NCI-H2196 (cell line): Measurements from ENCODE around the gene SCO2.

ENCODE experiments used
- DNase-seq: peaks from one replicate; lab custom pipeline; 2025; ENCODE audit not compliant: unreplicated experiment; lab: John Stamatoyannopoulos, UW

The SCO2 gene, protein sequence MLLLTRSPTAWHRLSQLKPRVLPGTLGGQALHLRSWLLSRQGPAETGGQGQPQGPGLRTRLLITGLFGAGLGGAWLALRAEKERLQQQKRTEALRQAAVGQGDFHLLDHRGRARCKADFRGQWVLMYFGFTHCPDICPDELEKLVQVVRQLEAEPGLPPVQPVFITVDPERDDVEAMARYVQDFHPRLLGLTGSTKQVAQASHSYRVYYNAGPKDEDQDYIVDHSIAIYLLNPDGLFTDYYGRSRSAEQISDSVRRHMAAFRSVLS

DNA sequence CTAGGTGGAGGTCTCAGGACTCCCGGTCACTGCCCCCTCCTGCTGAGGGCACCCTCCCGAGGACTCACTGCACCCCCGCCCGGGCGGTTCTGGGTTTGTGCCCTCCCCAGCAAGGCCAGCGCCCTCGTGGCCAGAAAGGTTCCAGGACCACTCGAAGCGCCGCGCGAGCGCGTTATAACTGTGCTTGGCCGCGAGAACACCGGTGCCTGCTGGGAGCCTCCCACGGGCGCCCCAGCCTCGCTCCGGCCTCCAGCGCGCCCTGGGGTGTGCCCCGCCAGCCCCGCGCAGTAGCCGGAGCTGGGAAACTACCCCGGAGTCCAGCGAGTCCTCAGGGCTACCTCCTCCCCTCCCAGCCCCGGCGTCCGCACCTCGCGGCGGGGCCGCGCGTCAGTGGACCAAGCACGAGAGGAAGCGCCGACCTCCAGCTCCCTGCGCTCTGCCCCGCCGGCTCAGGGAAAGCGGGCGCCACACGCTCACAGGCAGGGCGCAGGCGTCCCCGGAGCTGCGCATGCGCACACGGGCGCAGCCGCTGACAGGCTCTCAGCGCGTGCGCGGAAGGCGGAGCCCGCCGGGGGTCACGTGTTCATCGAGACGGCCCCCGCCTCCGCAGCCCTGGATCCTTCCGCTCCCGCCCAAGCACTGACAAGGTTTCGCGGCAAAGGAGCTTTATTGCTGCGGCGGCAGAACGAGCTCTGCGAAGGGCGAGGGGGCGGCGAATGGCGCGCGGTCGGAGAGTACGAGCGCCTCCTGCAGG is at the start of gene SCO2:
Gene SCO2 (minus strand): TSS at position 495 of the 754 bp plus-strand sequence. CDS start 1,187 bp downstream, outside the sequence.
- DNase-seq: peak; percentile 90

DNA sequence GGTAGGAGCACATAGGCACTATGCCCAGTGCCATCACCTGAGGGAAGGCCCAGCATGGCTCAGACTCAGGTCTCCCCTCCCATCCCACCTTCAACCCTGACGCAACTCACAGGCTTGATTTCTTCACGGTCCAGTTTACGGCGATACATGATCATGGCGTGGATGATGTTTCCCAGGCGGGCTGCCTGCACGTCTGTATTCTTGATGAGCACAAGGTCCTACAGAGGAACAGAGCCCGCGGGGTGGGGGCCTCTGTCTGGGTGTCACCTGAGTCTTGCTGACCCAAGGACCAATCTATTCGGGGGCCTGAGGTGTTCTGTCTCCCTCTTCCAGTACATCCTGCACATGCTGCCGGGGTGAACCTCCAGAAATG is 49.0 kb upstream of the SCO2 start:
- no peak for DNase-seq

DNA sequence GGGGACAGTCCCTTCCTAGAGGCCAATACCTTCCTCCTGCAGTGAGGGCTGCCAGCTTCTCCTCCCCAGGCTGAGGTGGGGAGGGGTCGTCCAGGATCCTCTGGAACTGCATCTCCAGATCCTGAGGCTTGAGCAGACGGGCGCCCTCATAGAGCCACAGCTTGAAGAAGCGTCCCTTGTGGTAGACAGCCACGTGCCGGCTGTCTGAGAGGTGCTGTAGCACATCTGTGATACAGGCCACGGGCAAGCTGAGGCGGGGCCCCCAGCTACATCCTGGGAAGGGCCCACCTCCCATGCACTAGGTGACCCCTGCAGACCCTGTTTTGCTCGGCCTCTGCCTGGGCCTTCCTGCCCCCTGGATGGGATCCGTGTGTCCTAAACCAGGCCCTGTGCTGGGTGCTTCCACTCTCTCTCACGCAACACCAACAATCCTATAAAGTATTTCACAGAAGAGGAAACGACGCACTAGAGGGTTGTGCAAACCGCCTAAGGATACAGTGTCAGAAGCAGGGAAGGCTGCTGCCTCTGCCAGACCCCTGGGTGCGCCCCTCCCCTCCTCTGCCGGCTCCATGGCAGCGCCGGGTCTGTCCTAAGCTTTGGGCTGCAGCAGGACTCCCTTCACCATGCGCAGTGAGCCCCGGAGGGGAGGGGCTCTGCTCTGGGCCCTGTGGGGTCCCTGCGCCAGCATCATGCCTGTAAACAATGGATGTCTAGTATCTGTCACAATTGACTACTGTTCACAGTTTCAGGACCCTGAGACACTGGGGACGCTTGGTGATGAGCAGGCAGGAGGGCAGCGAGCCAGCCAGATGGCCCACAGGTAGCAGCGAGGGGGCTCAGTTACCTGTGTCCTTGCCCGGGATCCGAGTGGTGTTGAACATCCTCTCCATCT is 48.3 kb upstream of the SCO2 start:
- no peak for DNase-seq

DNA sequence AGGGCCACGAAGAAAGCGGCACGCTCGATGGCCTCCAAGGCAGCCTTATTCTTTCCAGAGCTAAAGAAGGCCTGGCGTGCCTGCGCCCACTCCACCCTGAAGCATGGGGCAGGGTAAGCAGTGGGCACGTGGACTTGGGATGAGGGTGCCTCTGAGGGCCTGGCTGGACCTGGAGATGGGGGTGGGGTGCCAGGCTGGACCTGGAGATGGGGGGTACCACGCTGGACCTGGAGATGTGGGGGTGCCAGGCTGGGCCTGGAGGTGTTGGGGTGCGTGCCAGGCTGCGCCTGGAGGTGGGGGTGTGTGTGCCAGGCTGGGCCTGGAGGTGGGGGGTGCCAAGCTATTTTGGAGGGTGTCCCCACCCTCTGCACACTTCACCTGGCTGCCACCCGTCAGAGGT is 47.6 kb upstream of the SCO2 start:
- no peak for DNase-seq

DNA sequence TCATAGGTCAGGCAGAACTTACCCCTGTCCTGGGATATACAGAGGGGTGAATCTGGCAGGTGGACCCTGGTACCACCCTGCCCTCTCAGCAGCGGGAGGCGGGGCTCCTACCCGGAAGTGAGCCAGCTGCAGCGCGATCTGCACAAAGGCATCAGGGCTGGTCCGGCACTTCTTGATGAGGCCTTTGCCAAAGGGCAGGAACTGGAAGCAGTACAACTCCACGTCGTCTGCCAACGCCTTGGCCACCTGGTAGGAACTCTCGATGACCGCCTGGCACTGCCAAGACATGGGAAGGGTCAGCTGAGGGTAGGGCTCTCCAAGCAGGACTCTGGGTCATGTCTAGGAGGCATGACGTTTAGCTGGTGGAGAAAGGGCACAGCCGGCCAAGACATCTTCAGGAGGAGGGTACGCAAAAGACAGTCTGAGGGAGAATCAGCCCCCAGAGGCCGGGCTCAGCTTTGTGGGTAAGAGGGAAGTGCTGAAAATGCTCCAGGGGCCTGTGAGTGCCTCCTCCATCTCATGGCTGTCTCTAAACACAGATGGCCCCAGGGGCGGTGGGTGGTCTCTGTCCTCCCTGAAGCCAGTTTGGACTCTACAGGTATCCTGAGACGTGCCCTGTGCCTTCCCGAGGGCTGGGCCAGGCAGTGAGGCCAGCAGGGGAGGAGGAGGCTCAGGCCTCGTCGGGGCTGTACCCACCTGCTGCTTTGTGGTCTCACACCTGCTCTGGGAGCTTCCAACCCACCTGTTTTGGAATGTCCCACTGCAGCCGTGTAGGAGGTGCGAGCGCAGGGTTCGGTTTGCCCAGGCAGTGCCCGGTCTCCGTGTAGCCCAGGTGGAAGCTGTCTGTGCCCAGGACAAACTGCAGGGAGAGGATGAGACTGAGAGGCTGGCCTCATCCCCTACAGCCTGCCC is 46.1 kb upstream of the SCO2 start:
- DNase-seq: no peak

DNA sequence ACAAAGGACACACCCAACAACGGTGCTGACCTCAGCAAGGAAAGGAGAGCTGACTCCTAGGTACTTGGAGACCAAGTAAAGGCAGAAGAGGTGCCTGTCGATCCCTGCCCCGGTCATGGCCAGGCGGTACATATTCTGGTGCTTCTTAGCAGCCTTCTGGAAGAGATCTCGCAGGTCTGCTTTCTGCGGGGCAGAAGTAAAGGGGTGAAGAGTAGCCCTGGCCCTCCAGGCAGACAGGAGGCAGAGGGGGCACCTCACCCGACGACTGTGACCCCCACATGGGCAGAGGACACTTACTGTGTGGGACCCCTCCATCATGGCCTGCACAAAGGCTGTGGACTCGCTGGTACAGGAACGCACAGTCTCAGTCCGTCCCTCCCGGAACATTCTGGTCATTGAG is 45.5 kb upstream of the SCO2 start:
- no peak for DNase-seq

DNA sequence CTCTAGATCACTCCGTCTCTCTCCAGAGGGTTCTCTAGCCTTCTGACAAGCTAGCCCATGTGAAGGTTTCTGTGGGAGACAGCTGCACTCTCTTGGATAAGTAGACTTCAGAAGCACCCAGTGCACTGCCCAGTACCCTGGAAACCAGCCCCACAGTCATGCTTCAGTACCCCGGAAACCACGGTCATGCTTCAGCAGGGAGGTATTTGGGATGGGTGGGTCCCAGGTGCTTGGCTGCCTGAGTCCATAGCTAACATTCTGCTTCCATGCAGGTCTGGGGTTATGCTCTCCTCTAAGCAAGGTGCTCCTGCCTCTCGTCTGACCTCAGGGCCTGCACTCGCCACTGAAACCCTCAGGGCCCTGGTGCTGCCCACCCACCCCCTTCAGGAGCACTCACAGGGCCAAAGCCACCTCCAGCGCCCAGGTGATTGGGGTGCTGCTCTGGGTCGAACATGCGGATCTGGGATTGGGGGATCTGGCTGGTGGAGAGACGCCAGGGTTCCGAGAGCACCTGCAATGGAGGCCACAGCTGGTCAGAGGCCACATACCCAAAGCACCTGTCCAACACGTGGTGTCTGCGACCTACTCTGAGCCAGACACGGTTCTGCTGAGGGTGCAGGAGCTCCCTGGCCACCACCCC is 44.6 kb upstream of the SCO2 start:
- no peak for DNase-seq

DNA sequence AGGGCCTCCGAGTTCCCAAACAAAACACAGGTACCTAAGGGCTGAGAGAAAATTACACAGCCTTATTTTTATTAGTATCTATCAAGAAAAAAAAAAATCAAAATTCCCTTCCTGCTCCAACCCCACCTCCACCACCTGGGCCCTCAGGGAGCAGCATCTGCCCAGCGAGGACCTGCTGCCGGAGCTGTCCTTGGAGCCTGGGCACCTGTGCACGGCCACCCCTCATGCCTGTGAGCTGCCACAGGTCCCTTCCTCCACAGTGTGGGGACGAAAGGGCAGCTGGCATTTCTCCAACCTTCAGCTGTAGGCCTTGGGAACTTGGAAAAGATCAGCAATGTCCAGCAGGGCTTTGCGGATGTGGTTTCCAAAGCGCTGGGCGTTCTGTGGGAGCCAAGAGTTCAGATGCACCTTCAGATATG is 43.7 kb upstream of the SCO2 start:
- no peak for DNase-seq

DNA sequence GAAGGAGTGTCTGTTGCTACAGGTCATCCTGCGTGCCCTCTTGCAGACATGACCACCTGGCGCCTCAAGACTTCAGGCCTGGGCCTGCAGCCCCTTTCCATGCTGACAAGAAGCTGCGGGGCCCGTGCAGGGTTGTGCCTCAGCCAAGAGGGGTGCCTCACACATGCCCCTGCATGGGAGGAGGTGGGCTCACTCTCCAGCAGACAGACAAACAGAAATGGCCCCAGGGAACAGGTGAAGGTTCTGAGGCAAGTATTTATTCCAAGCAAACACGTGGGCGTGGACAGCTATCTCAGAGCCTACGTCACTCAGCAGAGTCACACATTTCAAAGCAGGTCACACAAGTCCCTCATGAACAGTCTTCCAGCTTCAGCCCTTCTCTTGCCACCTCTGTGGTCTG is 43.2 kb upstream of the SCO2 start:
- DNase-seq: no peak

DNA sequence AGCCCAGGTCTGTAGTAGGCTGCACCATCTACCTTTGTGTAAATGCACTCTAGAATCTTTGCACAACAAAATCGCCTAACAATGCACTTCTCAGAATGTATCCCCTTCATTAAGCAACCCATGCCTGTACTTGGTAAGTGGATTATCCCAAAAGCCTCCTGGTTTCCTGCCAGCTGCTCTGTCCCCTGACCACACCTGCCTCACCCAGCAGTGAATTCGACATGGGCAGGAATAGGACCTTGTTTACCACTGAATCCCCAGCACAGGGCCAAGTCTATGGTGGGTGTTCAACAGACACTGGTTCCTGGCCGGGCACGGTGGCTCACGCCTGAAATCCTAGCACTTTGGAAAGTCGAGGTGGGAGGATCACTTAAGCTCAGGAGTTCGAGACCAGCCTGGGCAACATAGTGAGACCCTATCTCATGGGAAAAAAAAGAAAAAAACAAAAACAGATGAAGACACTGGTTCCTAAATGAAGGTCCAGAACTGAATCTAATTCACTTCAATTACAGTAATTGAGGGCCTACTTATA is 42.4 kb upstream of the SCO2 start:
- no peak for DNase-seq

DNA sequence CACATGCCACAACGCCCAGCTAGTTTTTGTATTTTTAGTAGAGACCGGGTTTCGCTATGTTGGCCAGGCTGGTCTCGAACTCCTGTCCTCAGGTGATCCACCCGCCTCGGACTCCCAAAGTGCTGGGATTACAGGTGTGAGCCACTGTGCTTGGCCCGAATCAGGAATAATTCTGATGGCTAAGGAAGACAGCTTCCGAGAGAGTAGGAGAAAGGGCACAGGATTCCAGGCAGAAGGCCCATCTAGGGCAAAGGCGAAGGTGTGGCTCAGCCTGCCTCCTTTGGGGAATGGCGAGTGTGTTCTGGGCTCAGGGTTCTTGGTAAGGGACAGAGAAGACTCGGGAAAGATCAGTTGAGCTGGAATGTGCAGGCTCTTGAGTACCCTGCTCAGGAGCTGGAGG is 38.9 kb upstream of the SCO2 start:
- DNase-seq: no peak

DNA sequence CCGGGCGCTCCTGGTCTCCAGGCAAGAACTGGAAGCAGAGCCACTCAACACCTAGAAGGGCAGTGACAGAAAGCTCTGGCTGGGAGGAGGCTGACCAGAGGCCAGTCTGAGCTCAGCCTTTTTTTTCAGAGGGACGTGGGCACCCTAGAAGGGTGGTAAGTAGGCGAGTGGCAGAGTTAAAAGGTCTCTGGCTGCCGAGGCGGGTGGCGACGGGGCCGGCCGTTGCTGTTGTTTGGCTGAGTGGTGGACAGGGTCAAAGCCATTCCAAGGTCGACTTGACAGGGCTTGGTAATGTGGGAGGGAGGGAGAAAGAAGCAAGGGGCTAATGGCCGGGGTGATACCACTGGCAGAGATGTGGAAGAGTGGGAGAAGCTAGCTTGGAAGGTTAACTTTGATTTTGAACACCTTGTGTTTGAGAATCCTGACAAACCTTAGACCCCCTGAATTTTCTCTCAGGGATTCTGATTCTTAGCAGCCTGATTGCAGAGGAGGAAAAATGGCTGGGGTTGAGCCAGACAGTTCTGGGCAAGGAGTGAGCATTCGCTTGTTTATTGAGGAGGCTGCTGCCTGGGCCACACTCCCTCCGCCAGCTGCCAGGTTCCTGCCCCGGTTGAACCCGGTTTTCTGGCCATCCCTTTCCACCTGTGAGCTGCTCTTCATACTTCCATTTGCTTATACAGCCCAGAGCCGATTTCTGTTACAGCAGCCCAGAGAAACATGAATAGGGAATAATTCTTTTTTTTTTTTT is 38.2 kb upstream of the SCO2 start:
- no peak for DNase-seq

DNA sequence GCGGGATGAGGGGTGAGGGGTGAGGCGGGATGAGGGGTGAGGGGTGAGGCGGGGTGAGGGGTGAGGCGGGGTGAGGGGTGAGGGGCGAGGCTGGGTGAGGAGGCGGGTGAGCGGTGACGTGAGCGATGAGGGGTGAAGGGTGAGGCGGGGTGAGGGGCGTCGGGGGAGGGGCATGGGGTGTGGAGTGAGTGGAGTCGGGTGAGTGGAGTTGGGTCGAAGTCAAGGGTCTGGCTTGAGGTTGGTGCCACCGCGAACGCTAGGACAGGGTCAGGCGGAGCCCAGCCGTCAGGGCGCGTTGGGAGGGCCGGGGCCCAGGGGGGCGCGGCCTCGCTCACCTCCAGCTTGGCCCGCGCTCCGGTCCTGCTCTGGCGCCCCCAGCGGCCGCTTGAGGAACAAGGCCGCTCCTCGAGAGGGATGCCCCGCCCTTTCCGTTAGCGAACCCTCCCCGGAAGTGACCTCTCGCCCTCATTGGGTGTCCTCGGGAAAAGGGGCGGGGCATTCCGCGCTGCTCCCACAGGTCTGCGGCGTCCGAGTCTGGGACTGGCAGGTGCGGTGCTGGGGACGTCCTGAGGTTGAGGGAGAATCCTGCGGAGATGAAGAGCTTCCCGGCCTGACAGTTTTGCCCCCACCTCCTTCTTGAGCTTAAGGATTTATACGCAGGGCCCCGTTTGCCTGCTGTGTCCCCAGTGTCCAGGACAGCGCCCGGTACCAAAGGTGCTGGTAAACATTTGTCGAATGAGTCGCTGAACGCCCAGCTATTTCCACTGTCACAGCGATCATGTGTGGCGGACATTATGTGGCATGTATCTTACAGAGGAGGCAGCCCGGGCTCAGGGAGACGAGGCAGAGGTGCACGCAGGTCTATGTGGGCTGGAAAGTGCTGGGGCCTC is 37.4 kb upstream of the SCO2 start, which contains the start of gene SYCE3:
Gene SYCE3 (minus strand): TSS at position 397 of the 890 bp plus-strand sequence. CDS start 6,514 bp downstream, outside the sequence.
- DNase-seq: peak; percentile 89

DNA sequence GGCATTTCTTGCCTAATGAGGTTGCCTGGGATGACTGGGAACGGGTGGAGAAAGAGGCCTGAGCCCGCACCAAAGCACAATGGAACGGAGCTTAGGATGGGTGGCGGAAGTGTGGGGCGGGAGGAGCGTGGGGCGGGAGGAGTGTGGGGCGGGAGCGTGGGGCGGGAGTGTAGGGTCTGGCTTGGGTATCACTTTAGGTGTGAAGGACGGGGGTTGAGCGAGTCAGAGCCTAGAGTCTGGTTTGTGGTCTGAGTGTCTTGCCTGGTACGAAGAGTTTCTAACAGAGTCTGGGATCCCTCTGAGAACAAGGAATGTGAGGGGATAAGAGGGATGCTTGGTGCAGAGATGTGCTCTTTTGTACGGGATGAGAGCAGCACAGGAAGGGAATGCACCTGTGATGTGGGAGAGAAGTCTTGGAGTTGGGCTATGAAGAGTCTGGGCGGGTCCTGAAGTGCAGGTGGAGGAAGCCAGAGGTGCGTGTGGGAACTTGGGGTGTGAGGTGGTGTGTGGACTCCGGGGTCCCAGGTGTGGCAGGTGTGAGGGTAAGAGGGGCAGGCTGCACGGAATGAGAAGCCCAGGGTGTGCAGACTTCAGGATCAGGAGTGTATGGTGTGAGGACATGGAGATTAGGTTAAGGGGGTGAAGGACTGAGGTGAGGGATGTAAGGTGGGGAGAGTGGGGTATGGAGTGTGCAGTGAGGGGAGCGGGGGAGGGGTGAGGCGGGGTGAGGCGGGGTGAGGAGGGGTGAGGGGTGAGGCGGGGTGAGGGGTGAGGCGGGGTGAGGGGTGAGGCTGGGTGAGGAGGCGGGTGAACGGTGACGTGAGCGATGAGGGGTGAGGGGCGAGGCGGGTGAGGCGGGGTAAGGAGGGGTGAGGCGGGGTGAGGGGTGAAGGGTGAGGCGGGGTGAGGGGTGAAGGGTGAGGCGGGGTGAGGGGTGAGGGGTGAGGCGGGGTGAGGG is 36.3 kb upstream of the SCO2 start:
- no peak for DNase-seq

DNA sequence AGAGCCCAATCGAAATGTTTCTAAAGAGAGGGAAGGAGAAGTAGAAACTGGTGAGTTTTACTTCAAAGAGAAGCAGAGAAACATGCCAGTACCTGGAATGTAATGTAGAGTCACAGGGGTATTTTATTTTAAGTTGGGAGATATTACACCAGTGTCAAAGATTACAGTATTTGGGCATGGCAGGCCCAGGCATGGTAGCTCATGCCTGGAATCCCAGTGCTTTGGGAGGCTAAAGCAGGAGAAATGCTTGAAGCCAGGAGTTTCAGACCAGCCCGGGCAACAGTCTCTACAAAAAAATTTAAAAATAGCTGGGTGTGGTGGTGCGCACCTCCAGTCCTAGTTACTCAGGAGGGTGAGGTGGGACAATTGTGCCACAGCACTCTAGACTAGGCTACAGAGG is 34.6 kb upstream of the SCO2 start:
- no peak for DNase-seq

DNA sequence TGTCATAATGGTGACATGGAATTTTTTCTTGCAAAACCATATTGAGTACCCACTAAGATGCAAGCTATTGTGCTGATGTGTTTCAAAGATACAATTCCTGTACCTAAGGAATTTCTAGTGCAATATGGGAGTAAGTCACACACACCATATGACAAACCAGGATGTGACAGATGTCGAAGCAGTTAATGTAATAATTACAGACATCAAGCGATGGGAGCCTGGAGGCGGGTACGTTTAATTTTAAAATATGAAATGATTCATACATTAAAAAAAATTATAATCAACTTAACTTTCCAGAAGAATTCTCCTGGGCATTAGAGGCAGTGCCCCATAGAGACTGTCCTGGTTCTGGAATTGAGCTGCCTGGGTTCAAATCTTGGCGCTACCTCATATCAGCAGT is 31.3 kb upstream of the SCO2 start:
- DNase-seq: no peak

DNA sequence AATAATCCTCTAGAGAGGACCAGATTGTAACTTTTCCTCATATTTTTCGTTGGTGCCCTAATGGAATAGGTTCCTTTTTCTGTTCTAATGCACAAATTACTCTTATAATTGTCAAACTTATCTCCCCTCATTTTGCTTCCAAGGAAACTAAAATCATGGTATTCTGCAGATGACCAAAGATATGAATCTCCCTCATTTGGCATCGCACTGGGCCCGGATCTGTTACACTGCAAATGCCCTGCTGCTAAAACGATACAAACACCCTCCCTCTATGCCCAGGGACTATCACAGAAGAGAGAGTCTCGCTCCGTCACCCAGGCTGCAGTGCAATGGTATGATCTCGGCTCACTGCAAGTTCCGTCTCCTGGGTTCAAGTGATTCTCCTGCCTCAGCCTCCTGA is 27.9 kb upstream of the SCO2 start:
- no peak for DNase-seq
